Prostate gland (tissue), 2 donors: ENCODE measurements around the gene SNAPC2. TPM values are rescaled to one million over a fixed set of nuclear protein-coding genes. Genes with fewer than 3 reads are reported as not detected.

Experiments
- DNase-seq: peaks from one replicate; pipeline ENCODE4 v3.0.0-alpha.2; 2019; ENCODE audit warnings: low spot score
- H3K27ac ChIP-seq, 2 donors: fragments of 200-600 bp; sonication (generic); 2 replicates each; pipeline ENCODE4 v1.5.1; 2017 to 2019
- H3K27me3 ChIP-seq: fragments of 200-600 bp; sonication (generic); replicated peaks from 2 replicates; pipeline ENCODE4 v1.5.1; 2019; ENCODE audit not compliant: insufficient read depth
- H3K36me3 ChIP-seq, 2 donors: fragments of 200-600 bp; sonication (generic); 1 replicate in 1 of 2; 2 replicates in 1 of 2; pipeline versions ENCODE4 v1.5.1 to v1.8.1; 2017 to 2019
- H3K4me1 ChIP-seq: fragments of 200-600 bp; sonication (generic); replicated peaks from 2 replicates; pipeline ENCODE4 v1.5.1; 2019
- H3K4me3 ChIP-seq, 2 donors: fragments of 200-600 bp; sonication (generic); 2 replicates each; pipeline ENCODE4 v1.5.1; 2017 to 2019
- H3K9me3 ChIP-seq: fragments of 200-600 bp; sonication (generic); 2 replicates; pipeline ENCODE4 v1.5.1; 2017
- CTCF ChIP-seq, 4 experiments: fragments of 200-600 bp in 2 of 4; fragments of 450-650 bp in 2 of 4; sonication (generic) in 2 of 4; IDR thresholded peaks; 1 replicate in 3 of 4; 2 replicates in 1 of 4; pipeline ENCODE4 v1.5.1; 2016 to 2019; ENCODE audit warnings: antibody characterized with exemption in 4 of 4, mild to moderate bottlenecking in 2 of 4, moderate library complexity in 2 of 4
- POLR2A ChIP-seq: fragments of 450-650 bp; IDR thresholded peaks from one replicate; pipeline ENCODE4 v1.6.1; 2016; ENCODE audit warnings: antibody characterized with exemption, mild to moderate bottlenecking
- POLR2AphosphoS5 ChIP-seq: sonication (generic); formaldehyde crosslinking; IDR thresholded peaks from one replicate; pipeline ENCODE4 v1.6.1; 2017; ENCODE audit warnings: antibody characterized with exemption
- whole genome bisulfite sequencing: methylation state at CpG from one replicate; pipeline ENCODE4 v1.1.5; 2018; 5-methylcytosine and 5-hydroxymethylcytosine counted together
- intact Hi-C: fragments of 100-400 bp; cut with DNase I; formaldehyde crosslinking; loops from one replicate; pipeline ENCODE4 v1.14.2; 2022
- total RNA-seq, 2 donors: library from RNA; depleted of rRNA; stranded (reverse); fragments of >200 nt; gene quantifications; one replicate each; pipeline ENCODE4 v1.1.0, GENCODE V29; 2016

The SNAPC2 gene
- total RNA-seq, 2 donors from 2014 or later: 37.4 to 95.0 TPM

- Histone ChIP-seq H3K4me1 (no peaks in the 10 kb centered on the region), H3K27ac (no peak overlapping the region), H3K27me3 (no peaks in the 10 kb centered on the region), H3K36me3 (peaks cover 0 to 6% of the 10 kb centered on the region in 2 donors), H3K4me3 (peak overlapping the region in 1 of 2 donors; percentile 93), H3K9me3 (no peaks in the 10 kb centered on the region)
- 90% methylated on average over 19 of the region's 19 CpGs for WGBS
- TF ChIP-seq CTCF (IDR thresholded peaks at IDR 0.05): no peak
- no peak for TF ChIP-seq POLR2AphosphoS5
- no peak for TF ChIP-seq POLR2A
- DNase-seq: no peak
- intact Hi-C loops: loop anchor here (5.0 kb wide), 1 partner anchor 60 kb away; no protein-coding TSS in a partner anchor
Observed at GRCh38 chr19:7941895-7942596, 21.9 kb downstream of the SNAPC2 start.

- no peak for DNase-seq
- intact Hi-C loops: loop anchor here (5.0 kb wide), 1 partner anchor 59 kb away; no protein-coding TSS in a partner anchor
- H3K27me3 ChIP-seq: no peaks in the 10 kb centered on the region
- TF ChIP-seq POLR2AphosphoS5: no peak
- no peak for TF ChIP-seq POLR2A
- no peak for TF ChIP-seq CTCF (IDR thresholded peaks at IDR 0.05)
- 3% methylated on average over 33 of the region's 33 CpGs for WGBS
- peak overlapping the region; percentile 89 to 93 for H3K4me3 ChIP-seq
- no peaks in the 10 kb centered on the region for H3K36me3 ChIP-seq
- H3K4me1 ChIP-seq: no peaks in the 10 kb centered on the region
- peak overlapping the region; percentile 95 to 97 for H3K27ac ChIP-seq
- no peaks in the 10 kb centered on the region for H3K9me3 ChIP-seq
Observed at GRCh38 chr19:7942981-7943443, 22.9 kb downstream of the SNAPC2 start.

GRCh38 chr19:7943444-7944176 is 23.5 kb downstream of the SNAPC2 start, which contains the start of gene TIMM44:
Gene TIMM44, minus strand, starts transcription at chr19:7943666. Its CDS starts 15 bp downstream, at chr19:7943651.
- Histone ChIP-seq H3K27me3 (no peaks in the 10 kb centered on the region), H3K4me1 (no peaks in the 10 kb centered on the region), H3K9me3 (no peaks in the 10 kb centered on the region), H3K27ac (peak within 1 kb of the TSS; percentile 95 to 97), H3K4me3 (peak within 1 kb of the TSS; percentile 89 to 93), H3K36me3 (no peaks in the 10 kb centered on the region)
- intact Hi-C loops: loop anchor here (2.0 to 5.0 kb wide), 2 partner anchors 59 to 307 kb away; no protein-coding TSS in a partner anchor
- DNase-seq: peak; percentile 99
- WGBS: under 1% methylated on average over 50 of the region's 56 CpGs
- TF ChIP-seq CTCF (IDR thresholded peaks at IDR 0.05) (no peak), POLR2A (peak; percentile 66), POLR2AphosphoS5 (peak; percentile 99)

GRCh38 chr19:7944177-7944761 is 24.1 kb downstream of the SNAPC2 start:
- H3K27ac ChIP-seq: peak overlapping the region; percentile 95 to 97
- intact Hi-C loops: loop anchor here (2.0 to 5.0 kb wide), 2 partner anchors 58 to 307 kb away; no protein-coding TSS in a partner anchor
- 30% methylated on average over 18 of the region's 18 CpGs for WGBS
- peak overlapping the region; percentile 31 to 93 for H3K4me3 ChIP-seq
- H3K27me3 ChIP-seq: no peaks in the 10 kb centered on the region
- TF ChIP-seq POLR2A (no peak), POLR2AphosphoS5 (no peak), CTCF (IDR thresholded peaks at IDR 0.05) (peak; percentile 83 to 96 (median 86))
- H3K4me1 ChIP-seq: no peaks in the 10 kb centered on the region
- DNase-seq: peak; percentile 90
- H3K9me3 ChIP-seq: no peaks in the 10 kb centered on the region
- no peaks in the 10 kb centered on the region for H3K36me3 ChIP-seq
